DLD1 (cell line): Measurements from ENCODE around the gene ZNF503.

Source experiments
- in situ Hi-C: cut with HindIII; loops from 2 replicates; pipeline ENCODE4 v1.10.0; 2017; ENCODE audit warnings: low sequenced_read_pairs

The ZNF503 gene

GRCh38 chr10:75357500-75357899 lies 44.1 kb downstream of the ZNF503 start:
- in situ Hi-C loops, result no loop called here

GRCh38 chr10:75356484-75356883 lies 45.1 kb downstream of the ZNF503 start:
- in situ Hi-C loops, result no loop called here

DNA sequence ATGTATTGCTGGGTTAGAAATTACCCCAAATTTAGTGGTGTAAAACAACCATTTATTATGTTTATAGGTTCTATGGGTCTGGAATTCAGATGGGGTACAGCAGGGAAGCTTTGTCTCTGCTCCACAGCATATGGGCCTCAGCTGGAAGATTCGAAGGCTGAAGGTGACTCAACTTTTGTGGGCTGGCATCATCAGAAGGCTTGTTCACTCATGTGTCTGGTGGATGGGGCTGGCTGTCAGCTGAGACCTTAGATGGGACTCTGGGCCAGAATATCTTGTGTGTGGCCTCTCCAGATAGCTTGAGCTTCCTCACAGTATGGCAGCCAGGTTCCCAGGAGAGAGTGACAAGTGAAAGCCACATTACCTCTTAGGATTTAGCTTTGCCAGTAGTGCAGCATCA lies 45.9 kb downstream of the ZNF503 start:
- in situ Hi-C loops, result no loop called here

DNA sequence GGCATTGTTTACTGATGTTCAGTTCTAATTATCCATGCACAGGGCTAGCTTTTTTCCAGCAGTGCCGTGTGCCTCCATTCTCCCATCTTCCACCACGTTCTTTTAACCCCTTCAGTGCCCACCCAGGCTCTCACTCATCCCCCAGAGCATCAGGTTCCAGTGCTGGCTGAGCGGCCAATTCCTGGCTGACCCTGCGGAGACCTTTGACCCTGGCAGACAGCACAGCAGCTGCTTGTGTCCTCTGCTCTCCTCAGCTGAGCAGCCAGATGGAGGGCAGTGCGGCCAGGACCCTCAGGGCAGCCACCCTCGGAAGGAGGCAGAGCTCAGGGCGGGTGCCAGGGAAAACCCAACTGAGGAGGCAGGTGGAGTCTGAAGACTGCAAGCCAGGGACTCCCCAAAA lies 48.4 kb downstream of the ZNF503 start:
- in situ Hi-C loops, result no loop called here

- in situ Hi-C loops, result no loop called here
These were observed 48.9 kb downstream of the ZNF503 start for GRCh38 chr10:75352650-75353049.

- in situ Hi-C loops, result no loop called here
These were observed 49.9 kb downstream of the ZNF503 start for GRCh38 chr10:75351637-75352036.

DNA sequence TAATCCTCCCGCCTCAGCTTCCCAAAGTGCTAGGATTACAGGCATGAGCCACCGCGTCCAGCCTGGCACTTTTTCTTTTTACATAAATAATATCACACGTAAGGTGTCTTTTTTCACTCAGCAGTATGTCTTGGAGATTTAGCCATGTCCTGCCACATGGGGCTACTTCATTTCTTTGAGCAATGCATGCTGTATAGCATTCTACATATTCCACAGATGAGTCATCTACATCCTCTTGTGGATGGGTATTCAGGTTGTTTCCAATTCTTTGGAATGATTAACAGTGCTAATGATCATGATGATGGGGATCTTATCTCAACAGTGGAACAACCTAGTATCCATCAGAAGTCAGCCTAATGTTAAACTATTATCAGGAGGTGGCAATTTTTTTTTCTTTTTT lies 50.8 kb downstream of the ZNF503 start:
- in situ Hi-C loops, result no loop called here
